SK-N-SH (cell line): ENCODE measurements around the gene RBP5. TPM values are rescaled to one million over a fixed set of nuclear protein-coding genes. Genes with fewer than 3 reads are reported as not detected.

Experiments used
- CTCF ChIA-PET: fragments of 300-600, 350-600 bp; formaldehyde crosslinking; extraction: SDS; loops from one replicate; lab custom pipeline; 2021; lab: Yijun Ruan, JAX
- POLR2A ChIA-PET: fragments of 350-600 bp; sonication (Branson Sonifier 250); formaldehyde crosslinking; extraction: SDS; loops from one replicate; lab custom pipeline; 2020; ENCODE audit warnings: antibody characterized with exemption, inconsistent platforms; lab: Yijun Ruan, JAX
- DNase-seq: peaks from one replicate; pipeline ENCODE4 v3.0.0; 2012
- H2AFZ ChIP-seq: fragments of 200-600 bp; sonication (generic); 2 replicates; pipeline ENCODE4 v1.8.1; 2016; ENCODE audit warnings: antibody characterized with exemption, mild to moderate bottlenecking, low read depth
- H3F3A ChIP-seq: fragments of 200-600 bp; sonication (generic); replicated peaks from 2 replicates; pipeline ENCODE3; 2016; ENCODE audit warnings: antibody characterized with exemption, mild to moderate bottlenecking; ENCODE audit not compliant: insufficient read depth
- H3K27ac ChIP-seq, 2 experiments: fragments of 200-500 bp in 1 of 2; fragments of 200-600 bp in 1 of 2; sonication (Bioruptor generic) in 1 of 2; sonication (generic), shearing (Covaris generic) in 1 of 2; 2 replicates each; pipeline versions ENCODE4 v1.5.1 to v1.6.1; 2014 to 2016; ENCODE audit warnings: low read depth in 2 of 2, inconsistent platforms in 1 of 2, low read length in 1 of 2, mild to moderate bottlenecking in 1 of 2, mixed read lengths in 1 of 2
- H3K27me3 ChIP-seq: fragments of 200-600 bp; sonication (generic), shearing (Covaris generic); 2 replicates; pipeline ENCODE4 v1.6.1; 2016; ENCODE audit warnings: mixed run types; ENCODE audit not compliant: insufficient read depth
- H3K36me3 ChIP-seq, 2 experiments: fragments of 200-500 bp in 1 of 2; fragments of 200-600 bp in 1 of 2; sonication (Bioruptor generic) in 1 of 2; sonication (generic) in 1 of 2; replicated peaks in 1 of 2; 2 replicates each; pipeline versions ENCODE3 to v1.5.1; 2014 to 2016; ENCODE audit warnings: low read length in 1 of 2, mild to moderate bottlenecking in 1 of 2; ENCODE audit not compliant: insufficient read depth in 2 of 2, control insufficient read depth in 1 of 2
- H3K4me1 ChIP-seq, 2 experiments: fragments of 200-500 bp in 1 of 2; fragments of 200-600 bp in 1 of 2; sonication (Bioruptor generic) in 1 of 2; sonication (generic), shearing (Covaris generic) in 1 of 2; 2 replicates each; pipeline versions ENCODE4 v1.5.1 to v1.6.1; 2014 to 2016; ENCODE audit warnings: low read depth in 1 of 2, low read length in 1 of 2, mixed run types in 1 of 2; ENCODE audit not compliant: insufficient read depth in 2 of 2, control insufficient read depth in 1 of 2
- H3K4me2 ChIP-seq: fragments of 200-600 bp; sonication (generic), shearing (Covaris generic); 2 replicates; pipeline ENCODE4 v1.6.1; 2017; ENCODE audit warnings: mixed run types
- H3K4me3 ChIP-seq, 2 experiments: fragments of 200-500 bp in 1 of 2; fragments of 200-600 bp in 1 of 2; sonication (Bioruptor generic) in 1 of 2; sonication (generic), shearing (Covaris generic) in 1 of 2; 2 replicates each; pipeline versions ENCODE4 v1.5.1 to v1.8.1; 2014 to 2016; ENCODE audit warnings: low read depth in 2 of 2, inconsistent platforms in 1 of 2, low read length in 1 of 2, mild to moderate bottlenecking in 1 of 2, mixed read lengths in 1 of 2, moderate library complexity in 1 of 2
- H3K79me2 ChIP-seq: fragments of 200-600 bp; sonication (generic); 2 replicates; pipeline ENCODE4 v1.8.1; 2017; ENCODE audit warnings: mild to moderate bottlenecking; ENCODE audit not compliant: insufficient read depth
- H3K9ac ChIP-seq: fragments of 200-600 bp; sonication (generic); 2 replicates; pipeline ENCODE4 v1.6.1; 2017; ENCODE audit warnings: mixed run types
- H3K9me2 ChIP-seq: fragments of 200-600 bp; sonication (generic); 2 replicates; pipeline ENCODE4 v1.6.1; 2017; ENCODE audit warnings: mixed run types
- H3K9me3 ChIP-seq: fragments of 200-600 bp; sonication (generic); 2 replicates; pipeline ENCODE4 v1.6.1; 2017; ENCODE audit warnings: mixed run types, mild to moderate bottlenecking, moderate library complexity
- H4K20me1 ChIP-seq: fragments of 200-600 bp; sonication (generic); 2 replicates; pipeline ENCODE4 v1.6.1; 2017; ENCODE audit warnings: mild to moderate bottlenecking, mixed run types; ENCODE audit not compliant: insufficient read depth
- CHD2 ChIP-seq: fragments of 150-350 bp; IDR thresholded peaks from 2 replicates; pipeline ENCODE4 v1.6.1; 2018; ENCODE audit warnings: low read length; ENCODE audit not compliant: partially characterized antibody
- ELF1 ChIP-seq: IDR thresholded peaks from 2 replicates; pipeline ENCODE4 v1.4.0; 2012
- EP300 ChIP-seq, 2 experiments: IDR thresholded peaks; 2 replicates each; pipeline versions ENCODE4 v1.4.0 to v1.6.1; 2012; ENCODE audit warnings: borderline replicate concordance in 1 of 2, low read depth in 1 of 2, low read length in 1 of 2
- FOXM1 ChIP-seq: IDR thresholded peaks from 2 replicates; pipeline ENCODE4 v1.4.0; 2012; ENCODE audit warnings: low read depth, mild to moderate bottlenecking
- JUND ChIP-seq: IDR thresholded peaks from 2 replicates; pipeline ENCODE4 v1.4.0; 2012
- MEF2A ChIP-seq: IDR thresholded peaks from 2 replicates; pipeline ENCODE4 v1.4.0; 2012; ENCODE audit warnings: low read depth, borderline replicate concordance
- POLR2AphosphoS5 ChIP-seq: IDR thresholded peaks from 2 replicates; pipeline ENCODE4 v1.6.1; 2012; ENCODE audit warnings: low read depth, low read length
- RAD21 ChIP-seq: IDR thresholded peaks from 2 replicates; pipeline ENCODE4 v1.6.1; 2012; ENCODE audit warnings: mild to moderate bottlenecking, low read length
- RCOR1 ChIP-seq: fragments of 150-350 bp; IDR thresholded peaks from 2 replicates; pipeline ENCODE4 v1.6.1; 2017; ENCODE audit warnings: antibody characterized with exemption, low read length
- RFX5 ChIP-seq: IDR thresholded peaks from 2 replicates; pipeline ENCODE4 v1.6.1; 2012; ENCODE audit warnings: mild to moderate bottlenecking, improper control_type of control experiment, low read length
- RXRA ChIP-seq: IDR thresholded peaks from 2 replicates; pipeline ENCODE4 v1.4.0; 2012; ENCODE audit warnings: low read depth, mild to moderate bottlenecking, borderline replicate concordance
- SMC3 ChIP-seq: IDR thresholded peaks from 2 replicates; pipeline ENCODE4 v1.6.1; 2012; ENCODE audit warnings: low read depth, low read length, improper control_type of control experiment
- TAF1 ChIP-seq: IDR thresholded peaks from 2 replicates; pipeline ENCODE4 v1.6.1; 2012; ENCODE audit warnings: low read depth, mild to moderate bottlenecking, low read length, moderate library complexity, borderline replicate concordance
- TCF12 ChIP-seq: IDR thresholded peaks from 2 replicates; pipeline ENCODE4 v1.4.0; 2012
- TEAD4 ChIP-seq: IDR thresholded peaks from 2 replicates; pipeline ENCODE4 v1.4.0; 2012; ENCODE audit warnings: mild to moderate bottlenecking, borderline replicate concordance; ENCODE audit not compliant: insufficient read depth
- YY1 ChIP-seq: IDR thresholded peaks from 2 replicates; pipeline ENCODE4 v1.4.0; 2012; ENCODE audit warnings: low read depth, mild to moderate bottlenecking
- WGBS: methylation state at CpG from one replicate; pipeline ENCODE4 v1.1.6; 2017; ENCODE audit warnings: low lambda C conversion rate; 5-methylcytosine and 5-hydroxymethylcytosine counted together
- polyA plus RNA-seq, 3 experiments: library from polyadenylated mRNA; depleted of rRNA; stranded (reverse); fragments of >200 nt; gene quantifications; 2 replicates each; pipeline ENCODE4 v1.2.3, GENCODE V29; 2012
- TF ChIP-seq, protein P1 (sequence below): IDR thresholded peaks from 2 replicates; pipeline ENCODE4 v1.6.1; 2012; ENCODE audit warnings: mild to moderate bottlenecking, low read depth, low read length, moderate library complexity
- TF ChIP-seq, protein P2 (sequence below): IDR thresholded peaks from 2 replicates; pipeline ENCODE4; 2012
- TF ChIP-seq, protein P3 (sequence below): fragments of 150-350 bp; IDR thresholded peaks from 2 replicates; pipeline ENCODE4 v1.6.1; 2017; ENCODE audit warnings: antibody characterized with exemption, low read length, low read depth, borderline replicate concordance

The RBP5 gene
- polyA plus RNA-seq, 1 of the 3 experiments (the other 2 are of a cell fraction): 0.12 TPM

DNA sequence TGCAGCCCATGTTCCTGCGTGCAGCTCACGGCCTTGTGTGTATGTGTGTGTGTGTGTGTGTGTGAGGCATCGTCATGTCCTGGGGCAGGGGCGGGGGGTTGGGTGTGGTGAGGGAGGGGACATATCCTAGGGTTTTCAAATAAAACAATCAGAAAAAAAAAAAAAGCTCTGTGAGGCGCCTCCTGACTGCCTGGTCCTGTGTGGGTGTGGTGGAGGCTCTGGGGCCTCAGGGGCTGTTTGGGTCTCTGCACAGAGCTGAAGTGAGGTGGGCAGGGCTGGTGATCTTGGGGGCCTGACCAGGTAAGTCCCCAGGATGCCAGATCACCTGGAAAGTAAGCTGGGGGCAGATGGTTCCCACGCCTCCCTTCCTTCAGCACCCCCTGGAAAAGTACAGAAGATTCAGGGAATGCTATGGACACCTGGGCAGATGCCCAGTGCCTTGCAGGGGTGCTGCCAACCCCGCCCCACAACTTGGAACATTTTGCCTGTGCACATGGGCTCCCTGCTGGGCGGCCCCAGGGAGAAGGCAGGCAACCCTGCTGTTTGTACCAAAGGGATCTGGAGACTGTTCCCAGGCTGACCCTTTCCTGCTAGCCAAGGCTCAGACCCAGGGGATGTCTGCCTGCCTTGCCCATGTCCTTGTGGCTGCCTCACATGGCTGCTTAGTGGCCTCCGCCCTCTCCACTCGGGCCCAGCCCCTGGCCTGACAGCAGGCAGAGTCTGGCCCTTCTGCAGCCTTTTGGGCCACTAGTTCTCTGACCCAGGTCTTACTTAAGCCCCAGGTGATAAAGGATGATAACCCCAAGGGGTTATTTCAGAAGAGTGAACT, 30.3 kb upstream of the RBP5 start (continued):
- TF ChIP-seq, protein P1, sequence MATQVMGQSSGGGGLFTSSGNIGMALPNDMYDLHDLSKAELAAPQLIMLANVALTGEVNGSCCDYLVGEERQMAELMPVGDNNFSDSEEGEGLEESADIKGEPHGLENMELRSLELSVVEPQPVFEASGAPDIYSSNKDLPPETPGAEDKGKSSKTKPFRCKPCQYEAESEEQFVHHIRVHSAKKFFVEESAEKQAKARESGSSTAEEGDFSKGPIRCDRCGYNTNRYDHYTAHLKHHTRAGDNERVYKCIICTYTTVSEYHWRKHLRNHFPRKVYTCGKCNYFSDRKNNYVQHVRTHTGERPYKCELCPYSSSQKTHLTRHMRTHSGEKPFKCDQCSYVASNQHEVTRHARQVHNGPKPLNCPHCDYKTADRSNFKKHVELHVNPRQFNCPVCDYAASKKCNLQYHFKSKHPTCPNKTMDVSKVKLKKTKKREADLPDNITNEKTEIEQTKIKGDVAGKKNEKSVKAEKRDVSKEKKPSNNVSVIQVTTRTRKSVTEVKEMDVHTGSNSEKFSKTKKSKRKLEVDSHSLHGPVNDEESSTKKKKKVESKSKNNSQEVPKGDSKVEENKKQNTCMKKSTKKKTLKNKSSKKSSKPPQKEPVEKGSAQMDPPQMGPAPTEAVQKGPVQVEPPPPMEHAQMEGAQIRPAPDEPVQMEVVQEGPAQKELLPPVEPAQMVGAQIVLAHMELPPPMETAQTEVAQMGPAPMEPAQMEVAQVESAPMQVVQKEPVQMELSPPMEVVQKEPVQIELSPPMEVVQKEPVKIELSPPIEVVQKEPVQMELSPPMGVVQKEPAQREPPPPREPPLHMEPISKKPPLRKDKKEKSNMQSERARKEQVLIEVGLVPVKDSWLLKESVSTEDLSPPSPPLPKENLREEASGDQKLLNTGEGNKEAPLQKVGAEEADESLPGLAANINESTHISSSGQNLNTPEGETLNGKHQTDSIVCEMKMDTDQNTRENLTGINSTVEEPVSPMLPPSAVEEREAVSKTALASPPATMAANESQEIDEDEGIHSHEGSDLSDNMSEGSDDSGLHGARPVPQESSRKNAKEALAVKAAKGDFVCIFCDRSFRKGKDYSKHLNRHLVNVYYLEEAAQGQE: no peak
- no peak for TF ChIP-seq FOXM1
- no peak for TF ChIP-seq POLR2AphosphoS5
- TF ChIP-seq, protein P2, sequence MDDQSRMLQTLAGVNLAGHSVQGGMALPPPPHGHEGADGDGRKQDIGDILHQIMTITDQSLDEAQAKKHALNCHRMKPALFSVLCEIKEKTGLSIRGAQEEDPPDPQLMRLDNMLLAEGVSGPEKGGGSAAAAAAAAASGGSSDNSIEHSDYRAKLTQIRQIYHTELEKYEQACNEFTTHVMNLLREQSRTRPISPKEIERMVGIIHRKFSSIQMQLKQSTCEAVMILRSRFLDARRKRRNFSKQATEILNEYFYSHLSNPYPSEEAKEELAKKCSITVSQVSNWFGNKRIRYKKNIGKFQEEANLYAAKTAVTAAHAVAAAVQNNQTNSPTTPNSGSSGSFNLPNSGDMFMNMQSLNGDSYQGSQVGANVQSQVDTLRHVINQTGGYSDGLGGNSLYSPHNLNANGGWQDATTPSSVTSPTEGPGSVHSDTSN: no peak
- TF ChIP-seq YY1: no peak
- TF ChIP-seq JUND: no peak
- TF ChIP-seq TEAD4: no peak
- TF ChIP-seq RXRA: no peak
- TF ChIP-seq RCOR1: no peak
- TF ChIP-seq EP300 (IDR thresholded peaks at IDR 0.05; ENCODE audit: borderline replicate concordance in 1 of 2, low read depth in 1 of 2, low read length in 1 of 2): no peak
- TF ChIP-seq, protein P3, sequence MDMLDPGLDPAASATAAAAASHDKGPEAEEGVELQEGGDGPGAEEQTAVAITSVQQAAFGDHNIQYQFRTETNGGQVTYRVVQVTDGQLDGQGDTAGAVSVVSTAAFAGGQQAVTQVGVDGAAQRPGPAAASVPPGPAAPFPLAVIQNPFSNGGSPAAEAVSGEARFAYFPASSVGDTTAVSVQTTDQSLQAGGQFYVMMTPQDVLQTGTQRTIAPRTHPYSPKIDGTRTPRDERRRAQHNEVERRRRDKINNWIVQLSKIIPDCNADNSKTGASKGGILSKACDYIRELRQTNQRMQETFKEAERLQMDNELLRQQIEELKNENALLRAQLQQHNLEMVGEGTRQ: no peak

DNA sequence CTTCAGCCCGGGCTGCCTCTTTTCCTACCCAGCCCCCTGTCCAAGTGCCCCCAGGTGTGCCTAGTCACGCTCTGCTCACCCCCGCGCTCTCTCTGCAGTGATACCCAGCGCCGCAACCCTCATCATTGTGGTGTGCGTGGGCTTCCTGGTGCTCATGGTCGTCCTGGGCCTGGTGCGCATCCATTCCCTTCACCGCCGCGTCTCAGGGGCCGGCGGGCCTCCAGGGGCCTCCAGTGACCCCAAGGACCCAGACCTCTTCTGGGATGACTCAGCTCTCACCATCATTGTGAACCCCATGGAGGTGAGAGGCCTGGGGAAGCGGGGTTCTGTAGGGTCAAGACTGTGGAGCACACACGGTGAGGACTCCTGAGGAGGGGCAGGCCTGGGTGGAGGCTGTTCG, 28.7 kb upstream of the RBP5 start:
- Histone ChIP-seq H3K27ac (no peak overlapping the region), H3K9ac (no peak overlapping the region), H2AFZ (no peak overlapping the region), H3K27me3 (no peaks in the 10 kb centered on the region; the same call in 1 of the 2 replicates), H3K4me2 (no peak overlapping the region), H3K9me2 (no peaks in the 10 kb centered on the region), H3K4me3 (no peak overlapping the region), H3K79me2 (no peaks in the 10 kb centered on the region), H3K36me3 (no peaks in the 10 kb centered on the region), H3K9me3 (no peaks in the 10 kb centered on the region), H4K20me1 (no peaks in the 10 kb centered on the region), H3K4me1 (peaks cover 0 to 39% of the 10 kb centered on the region in 2 experiments; a peak in 2 of 4 replicates), H3F3A (no peaks in the 10 kb centered on the region)
- DNase-seq: no peak
- ChIA-PET CTCF (interaction anchor here (0.6 to 2.1 kb wide), 2 partner anchors 19 to 44 kb away, joined by 3 to 5 read pairs; no protein-coding TSS in a partner anchor), POLR2A (no interaction called here)
- 92% methylated on average over 17 of the region's 17 CpGs for WGBS
- TF ChIP-seq ELF1 (no peak), RAD21 (no peak), TCF12 (no peak), MEF2A (no peak), CHD2 (no peak), RFX5 (no peak), EP300 (IDR thresholded peaks at IDR 0.05; ENCODE audit: borderline replicate concordance in 1 of 2, low read depth in 1 of 2, low read length in 1 of 2) (no peak), YY1 (no peak), TAF1 (no peak), SMC3 (no peak)
- TF ChIP-seq, protein P3: no peak
- TF ChIP-seq, protein P2: no peak
- TF ChIP-seq, protein P1: no peak
